Prostate gland (tissue), 2 donors: ENCODE data around the gene PRPF38B. TPM values are rescaled to one million over a fixed set of nuclear protein-coding genes. Genes with fewer than 3 reads are reported as not detected.
A peak's percentile ranks its signal among the peaks of the same experiment; 100 is the strongest.

Source experiments
- DNase-seq: peaks from one replicate; pipeline ENCODE4 v3.0.0-alpha.2; 2019; ENCODE audit warnings: low spot score
- H3K27ac ChIP-seq, 2 donors: fragments of 200-600 bp; sonication (generic); 2 replicates each; pipeline ENCODE4 v1.5.1; 2017 to 2019
- H3K27me3 ChIP-seq: fragments of 200-600 bp; sonication (generic); replicated peaks from 2 replicates; pipeline ENCODE4 v1.5.1; 2019; ENCODE audit not compliant: insufficient read depth
- H3K36me3 ChIP-seq, 2 donors: fragments of 200-600 bp; sonication (generic); 1 replicate in 1 of 2; 2 replicates in 1 of 2; pipeline versions ENCODE4 v1.5.1 to v1.8.1; 2017 to 2019
- H3K4me1 ChIP-seq: fragments of 200-600 bp; sonication (generic); replicated peaks from 2 replicates; pipeline ENCODE4 v1.5.1; 2019
- H3K4me3 ChIP-seq, 2 donors: fragments of 200-600 bp; sonication (generic); 2 replicates each; pipeline ENCODE4 v1.5.1; 2017 to 2019
- H3K9me3 ChIP-seq: fragments of 200-600 bp; sonication (generic); 2 replicates; pipeline ENCODE4 v1.5.1; 2017
- POLR2A ChIP-seq: fragments of 450-650 bp; IDR thresholded peaks from one replicate; pipeline ENCODE4 v1.6.1; 2016; ENCODE audit warnings: antibody characterized with exemption, mild to moderate bottlenecking
- POLR2AphosphoS5 ChIP-seq: sonication (generic); formaldehyde crosslinking; IDR thresholded peaks from one replicate; pipeline ENCODE4 v1.6.1; 2017; ENCODE audit warnings: antibody characterized with exemption
- WGBS: methylation state at CpG from one replicate; pipeline ENCODE4 v1.1.5; 2018; 5-methylcytosine and 5-hydroxymethylcytosine counted together
- intact Hi-C: fragments of 100-400 bp; cut with DNase I; formaldehyde crosslinking; loops from one replicate; pipeline ENCODE4 v1.14.2; 2022
- total RNA-seq, 2 donors: library from RNA; depleted of rRNA; stranded (reverse); fragments of >200 nt; gene quantifications; one replicate each; pipeline ENCODE4 v1.1.0, GENCODE V29; 2016
- TF ChIP-seq, protein P1 (sequence below), 4 experiments: fragments of 200-600 bp in 2 of 4; fragments of 450-650 bp in 2 of 4; sonication (generic) in 2 of 4; IDR thresholded peaks; 1 replicate in 3 of 4; 2 replicates in 1 of 4; pipeline ENCODE4 v1.5.1; 2016 to 2019; ENCODE audit warnings: antibody characterized with exemption in 4 of 4, mild to moderate bottlenecking in 2 of 4, moderate library complexity in 2 of 4

PRPF38B gene
- total RNA-seq, 2 donors from 2014 or later: 18.9 to 24.2 TPM

DNA sequence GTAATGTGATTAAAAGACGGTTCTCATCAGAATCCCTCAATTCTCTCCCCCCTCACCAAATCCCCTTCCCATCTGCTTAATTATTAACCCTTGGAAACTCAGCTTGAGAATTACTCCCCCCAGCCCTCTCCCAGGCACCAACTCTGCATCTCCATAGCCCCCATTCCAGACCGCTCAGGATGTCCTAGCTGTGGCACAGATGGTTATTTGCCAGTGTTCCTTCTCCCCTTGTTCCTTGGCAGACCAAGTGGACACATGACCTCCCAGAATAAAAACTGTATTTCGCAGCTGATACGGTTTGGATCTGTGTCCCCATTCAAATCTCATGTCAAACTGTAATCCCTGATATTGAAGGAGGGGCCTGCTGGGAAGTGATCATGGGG is 45.9 kb upstream of the PRPF38B start:
- no peak for DNase-seq
- intact Hi-C loops: no loop called here
- no peaks in the 10 kb centered on the region for H3K36me3 ChIP-seq
- TF ChIP-seq POLR2A: no peak
- no peak for TF ChIP-seq POLR2AphosphoS5
- TF ChIP-seq, protein P1, sequence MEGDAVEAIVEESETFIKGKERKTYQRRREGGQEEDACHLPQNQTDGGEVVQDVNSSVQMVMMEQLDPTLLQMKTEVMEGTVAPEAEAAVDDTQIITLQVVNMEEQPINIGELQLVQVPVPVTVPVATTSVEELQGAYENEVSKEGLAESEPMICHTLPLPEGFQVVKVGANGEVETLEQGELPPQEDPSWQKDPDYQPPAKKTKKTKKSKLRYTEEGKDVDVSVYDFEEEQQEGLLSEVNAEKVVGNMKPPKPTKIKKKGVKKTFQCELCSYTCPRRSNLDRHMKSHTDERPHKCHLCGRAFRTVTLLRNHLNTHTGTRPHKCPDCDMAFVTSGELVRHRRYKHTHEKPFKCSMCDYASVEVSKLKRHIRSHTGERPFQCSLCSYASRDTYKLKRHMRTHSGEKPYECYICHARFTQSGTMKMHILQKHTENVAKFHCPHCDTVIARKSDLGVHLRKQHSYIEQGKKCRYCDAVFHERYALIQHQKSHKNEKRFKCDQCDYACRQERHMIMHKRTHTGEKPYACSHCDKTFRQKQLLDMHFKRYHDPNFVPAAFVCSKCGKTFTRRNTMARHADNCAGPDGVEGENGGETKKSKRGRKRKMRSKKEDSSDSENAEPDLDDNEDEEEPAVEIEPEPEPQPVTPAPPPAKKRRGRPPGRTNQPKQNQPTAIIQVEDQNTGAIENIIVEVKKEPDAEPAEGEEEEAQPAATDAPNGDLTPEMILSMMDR (IDR thresholded peaks at IDR 0.05): no peak
- H3K4me1 ChIP-seq: no peaks in the 10 kb centered on the region
- H3K27ac ChIP-seq: peak overlapping the region; percentile 44 to 59
- H3K9me3 ChIP-seq: no peaks in the 10 kb centered on the region
- H3K27me3 ChIP-seq: no peaks in the 10 kb centered on the region
- no peak overlapping the region for H3K4me3 ChIP-seq
- WGBS: 75% methylated on average over 4 of the region's 4 CpGs

DNA sequence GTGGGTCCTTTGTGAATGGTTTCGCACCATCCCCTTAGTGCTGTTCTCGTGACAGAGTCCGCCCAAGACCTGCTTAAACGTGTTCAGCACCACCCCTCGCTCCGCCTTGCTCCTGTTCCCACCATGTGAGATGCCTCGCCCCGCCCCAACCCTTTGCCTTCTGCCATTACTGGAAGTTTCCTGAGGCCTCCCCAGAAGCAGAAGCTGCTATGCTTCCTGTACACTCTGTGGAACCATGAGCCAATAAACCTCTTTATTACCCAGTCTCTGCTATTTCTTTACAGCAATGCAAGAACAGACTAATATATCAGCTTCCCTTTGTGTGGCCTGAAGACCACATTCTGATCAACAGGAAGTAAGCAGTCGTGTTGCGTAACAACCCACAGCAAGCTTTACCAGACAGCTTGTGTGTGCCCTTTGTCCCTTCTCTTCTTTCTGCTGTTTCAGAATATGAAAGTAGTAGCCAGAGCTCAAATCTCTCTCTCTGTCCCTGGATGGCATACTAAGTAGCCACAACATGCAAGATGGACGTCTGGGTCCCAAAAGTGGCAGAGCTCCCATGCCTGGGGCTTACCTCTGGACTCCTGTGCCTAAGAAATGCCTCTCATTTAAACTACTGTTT is 45.4 kb upstream of the PRPF38B start:
- intact Hi-C loops: no loop called here

DNA sequence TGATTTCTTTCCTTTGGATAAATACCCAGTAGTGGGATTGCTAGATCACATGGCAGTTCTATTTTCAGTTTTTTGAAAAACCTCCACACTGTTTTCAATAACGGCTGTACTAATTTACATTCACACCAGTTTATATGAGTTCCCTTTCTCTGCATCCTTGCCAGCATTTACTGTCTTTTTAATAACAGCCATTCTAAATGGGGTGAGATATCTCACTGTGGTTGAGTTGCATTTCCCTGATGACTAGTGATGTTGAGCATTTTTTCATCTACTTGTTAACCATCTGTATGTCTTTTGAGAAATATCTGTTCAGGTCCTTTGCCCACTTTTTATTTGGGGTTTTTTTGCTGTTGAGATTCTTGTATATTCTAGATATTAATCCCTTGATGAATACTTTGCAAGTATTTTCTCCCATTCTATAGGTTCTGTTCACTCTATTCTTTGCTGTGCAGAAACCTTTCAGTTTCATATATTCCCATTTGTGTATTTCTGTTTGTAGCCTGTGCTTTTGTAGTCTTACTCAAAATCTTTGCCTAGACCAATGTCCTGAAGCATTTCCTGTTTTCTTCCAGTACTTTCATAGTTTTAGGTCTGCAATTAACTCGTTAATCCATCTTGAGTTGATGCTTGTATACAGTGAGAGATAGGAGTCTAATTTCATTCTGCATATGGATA is 38.5 kb upstream of the PRPF38B start:
- Histone ChIP-seq H3K27ac (no peak overlapping the region), H3K4me1 (no peaks in the 10 kb centered on the region), H3K36me3 (no peaks in the 10 kb centered on the region), H3K27me3 (no peaks in the 10 kb centered on the region), H3K9me3 (no peaks in the 10 kb centered on the region), H3K4me3 (no peak overlapping the region)
- no peak for DNase-seq
- 73% methylated on average over 2 of the region's 2 CpGs for WGBS
- TF ChIP-seq POLR2AphosphoS5 (no peak), POLR2A (no peak)
- TF ChIP-seq, protein P1 (IDR thresholded peaks at IDR 0.05): no peak
- intact Hi-C loops: no loop called here

More for the DNA sequence above, 45.4 kb upstream of the PRPF38B start:
- H3K9me3 ChIP-seq: no peaks in the 10 kb centered on the region
- H3K4me1 ChIP-seq: no peaks in the 10 kb centered on the region
- WGBS: 70% methylated on average over 11 of the region's 11 CpGs
- no peaks in the 10 kb centered on the region for H3K27me3 ChIP-seq
- DNase-seq: peak; percentile 50
- H3K4me3 ChIP-seq: no peak overlapping the region
- no peaks in the 10 kb centered on the region for H3K36me3 ChIP-seq
- TF ChIP-seq, protein P1 (IDR thresholded peaks at IDR 0.05): no peak
- TF ChIP-seq POLR2AphosphoS5 (peak; percentile 65), POLR2A (no peak)
- peak overlapping the region; percentile 44 to 59 for H3K27ac ChIP-seq

DNA sequence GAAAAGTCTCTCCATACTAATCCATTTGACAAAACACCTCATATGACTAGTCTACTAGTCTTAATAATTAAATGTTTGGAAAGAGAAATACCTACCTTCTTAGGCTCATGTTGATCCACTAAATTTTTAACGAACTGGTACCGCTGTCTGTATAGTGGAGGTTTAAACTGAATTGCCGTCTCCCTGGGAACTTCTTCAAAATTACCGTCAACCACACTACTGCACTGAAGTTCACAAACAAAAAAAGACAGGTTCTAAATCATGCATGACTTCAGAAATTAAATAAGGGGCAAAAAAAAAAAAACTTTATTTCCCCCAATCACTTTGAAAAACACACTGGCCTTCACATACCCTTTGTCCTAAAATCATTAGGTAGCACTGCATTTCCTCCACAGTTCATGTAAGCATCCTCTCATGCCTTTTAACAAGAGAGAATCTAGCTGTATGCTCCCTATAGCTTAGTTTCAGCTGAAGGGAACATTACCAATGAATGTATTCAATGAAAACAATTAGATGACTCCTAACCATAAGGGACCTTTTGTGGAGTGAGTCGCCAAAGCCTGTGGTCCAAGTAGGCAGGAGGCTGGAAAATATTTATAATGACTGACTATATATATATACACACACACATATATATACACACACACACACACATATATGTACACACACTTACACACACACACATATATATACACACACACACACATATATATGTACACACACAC is 34.6 kb upstream of the PRPF38B start:
- H3K4me1 ChIP-seq: no peaks in the 10 kb centered on the region
- DNase-seq: no peak
- no peaks in the 10 kb centered on the region for H3K9me3 ChIP-seq
- H3K27me3 ChIP-seq: no peaks in the 10 kb centered on the region
- TF ChIP-seq POLR2A (no peak), POLR2AphosphoS5 (no peak)
- TF ChIP-seq, protein P1 (IDR thresholded peaks at IDR 0.05): no peak
- H3K4me3 ChIP-seq: no peak overlapping the region
- intact Hi-C loops: no loop called here
- WGBS: 86% methylated on average over 5 of the region's 5 CpGs
- H3K27ac ChIP-seq: no peak overlapping the region
- H3K36me3 ChIP-seq: no peaks in the 10 kb centered on the region
